ENCODE measurements around the gene CPNE9.

CPNE9 gene

GRCh38 chr3:9669720-9670432 is 33.8 kb upstream of the CPNE9 start:
- FAIRE-seq (no peak), DNase-seq (ENCODE audit: insufficient read length, low spot score) (no peak)
- TF ChIP-seq CTCF (IDR thresholded peaks at IDR 0.05; ENCODE audit: insufficient read depth, missing control alignments): no peak

GRCh38 chr3:9673082-9673481 is 30.6 kb upstream of the CPNE9 start:
- DNase-seq (ENCODE audit: insufficient read length, low spot score) (no peak), FAIRE-seq (no peak)
- no peak for TF ChIP-seq CTCF (IDR thresholded peaks at IDR 0.05; ENCODE audit: insufficient read depth, missing control alignments)

GRCh38 chr3:9673752-9674151 is 29.9 kb upstream of the CPNE9 start:
- FAIRE-seq (no peak), DNase-seq (ENCODE audit: insufficient read length, low spot score) (no peak)
- TF ChIP-seq CTCF (IDR thresholded peaks at IDR 0.05; ENCODE audit: insufficient read depth, missing control alignments): no peak

- no peak for TF ChIP-seq CTCF (IDR thresholded peaks at IDR 0.05; ENCODE audit: insufficient read depth, missing control alignments)
- DNase-seq (ENCODE audit: insufficient read length, low spot score) (no peak), FAIRE-seq (no peak)
Measured at GRCh38 chr3:9675736-9676290, 27.8 kb upstream of the CPNE9 start.

- no peak for TF ChIP-seq CTCF (IDR thresholded peaks at IDR 0.05; ENCODE audit: insufficient read depth, missing control alignments)
- no peak for DNase-seq (ENCODE audit: insufficient read length, low spot score)
- FAIRE-seq: no peak
Measured at GRCh38 chr3:9676785-9677184, 26.8 kb upstream of the CPNE9 start.

GRCh38 chr3:9678493-9678892 is 25.1 kb upstream of the CPNE9 start:
- TF ChIP-seq CTCF (IDR thresholded peaks at IDR 0.05; ENCODE audit: insufficient read depth, missing control alignments): no peak
- FAIRE-seq: no peak
- no peak for DNase-seq (ENCODE audit: insufficient read length, low spot score)

GRCh38 chr3:9679476-9680080 is 24.1 kb upstream of the CPNE9 start:
- TF ChIP-seq CTCF (IDR thresholded peaks at IDR 0.05; ENCODE audit: insufficient read depth, missing control alignments): no peak
- FAIRE-seq: no peak
- no peak for DNase-seq (ENCODE audit: insufficient read length, low spot score)
